ENCODE measurements around the gene IFT80. TPM values are rescaled to one million over a fixed set of nuclear protein-coding genes. Genes with fewer than 3 reads are reported as not detected.

Gene IFT80
- total and polyA plus RNA-seq, 2 experiments from 2014 or later, result 14.1 to 33.0 TPM

- H3K4me1 ChIP-seq (ENCODE audit: insufficient read depth), result peaks cover 23% of the 10 kb centered on the region; the same call in 1 of the 2 replicates
- ATAC-seq (no peak), DNase-seq (ENCODE audit: low spot score) (no peak)
- no peak overlapping the region for H3K4me2 ChIP-seq
- 0 out of 2 replicates have a peak, but pooled peaks cover 2% of the 10 kb centered on the region for H3K36me3 ChIP-seq (ENCODE audit: insufficient read depth)
- H3K9me2 ChIP-seq (ENCODE audit: insufficient read depth), result no peaks in the 10 kb centered on the region
- H3K4me3 ChIP-seq, result no peak overlapping the region
- Mint-ChIP-seq H3K27me3 (ENCODE audit: insufficient read depth, low read depth, poor library complexity) (no peaks in the 10 kb centered on the region), H3K27ac (0 out of 2 replicates have a peak overlapping the region, but pooled peaks have one; percentile 23), H3K9me3 (peaks cover 7% of the 10 kb centered on the region; the same call in 1 of the 3 replicates), H3K36me3 (ENCODE audit: low read depth) (peaks cover 17% of the 10 kb centered on the region), H3K4me1 (peaks cover 16% of the 10 kb centered on the region), H3K4me3 (no peak overlapping the region)
- no peak overlapping the region for H3K27ac ChIP-seq (ENCODE audit: low read depth)
- peaks cover 8% of the 10 kb centered on the region for H3K79me2 ChIP-seq (replicated peaks; ENCODE audit: insufficient read depth)
- H3K27me3 ChIP-seq (ENCODE audit: insufficient read depth), result no peaks in the 10 kb centered on the region
- H4K20me1 ChIP-seq (replicated peaks; ENCODE audit: insufficient read depth), result no peaks in the 10 kb centered on the region
- H2AFZ ChIP-seq, result no peak overlapping the region
- H3F3A ChIP-seq (replicated peaks; ENCODE audit: low read depth), result no peaks in the 10 kb centered on the region
- TF ChIP-seq JUNB (IDR thresholded peaks at IDR 0.05; ENCODE audit: unreplicated experiment) (no peak), EZH2phosphoT487 (IDR thresholded peaks at IDR 0.05; ENCODE audit: unreplicated experiment) (no peak), NANOG (IDR thresholded peaks at IDR 0.05; ENCODE audit: borderline replicate concordance) (no peak), ETS1 (IDR thresholded peaks at IDR 0.05) (no peak), ZNF462 (CRISPR knock-in tag; IDR thresholded peaks at IDR 0.05) (no peak), EZH2 (IDR thresholded peaks at IDR 0.05; ENCODE audit: low read depth, unreplicated experiment) (no peak), STAT1 (IDR thresholded peaks at IDR 0.05; ENCODE audit: unreplicated experiment) (no peak), POLR2AphosphoS5 (IDR thresholded peaks at IDR 0.05; ENCODE audit: low read depth) (no peak)
- TF ChIP-seq, protein P1, sequence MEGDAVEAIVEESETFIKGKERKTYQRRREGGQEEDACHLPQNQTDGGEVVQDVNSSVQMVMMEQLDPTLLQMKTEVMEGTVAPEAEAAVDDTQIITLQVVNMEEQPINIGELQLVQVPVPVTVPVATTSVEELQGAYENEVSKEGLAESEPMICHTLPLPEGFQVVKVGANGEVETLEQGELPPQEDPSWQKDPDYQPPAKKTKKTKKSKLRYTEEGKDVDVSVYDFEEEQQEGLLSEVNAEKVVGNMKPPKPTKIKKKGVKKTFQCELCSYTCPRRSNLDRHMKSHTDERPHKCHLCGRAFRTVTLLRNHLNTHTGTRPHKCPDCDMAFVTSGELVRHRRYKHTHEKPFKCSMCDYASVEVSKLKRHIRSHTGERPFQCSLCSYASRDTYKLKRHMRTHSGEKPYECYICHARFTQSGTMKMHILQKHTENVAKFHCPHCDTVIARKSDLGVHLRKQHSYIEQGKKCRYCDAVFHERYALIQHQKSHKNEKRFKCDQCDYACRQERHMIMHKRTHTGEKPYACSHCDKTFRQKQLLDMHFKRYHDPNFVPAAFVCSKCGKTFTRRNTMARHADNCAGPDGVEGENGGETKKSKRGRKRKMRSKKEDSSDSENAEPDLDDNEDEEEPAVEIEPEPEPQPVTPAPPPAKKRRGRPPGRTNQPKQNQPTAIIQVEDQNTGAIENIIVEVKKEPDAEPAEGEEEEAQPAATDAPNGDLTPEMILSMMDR (conservative IDR thresholded peaks at IDR 0.05; ENCODE audit: low read depth in 2 of 2), result no peak
Measured at GRCh38 chr3:160378331-160379109, 20.5 kb downstream of the IFT80 start.

Measured in GM23338 (cell line).